NCI-H446 (cell line): ENCODE data around the gene IL22RA1.

Experiments
- DNase-seq, 2 experiments: peaks; one replicate each; lab custom pipeline; 2025; lab: John Stamatoyannopoulos, UW

Gene IL22RA1

DNA sequence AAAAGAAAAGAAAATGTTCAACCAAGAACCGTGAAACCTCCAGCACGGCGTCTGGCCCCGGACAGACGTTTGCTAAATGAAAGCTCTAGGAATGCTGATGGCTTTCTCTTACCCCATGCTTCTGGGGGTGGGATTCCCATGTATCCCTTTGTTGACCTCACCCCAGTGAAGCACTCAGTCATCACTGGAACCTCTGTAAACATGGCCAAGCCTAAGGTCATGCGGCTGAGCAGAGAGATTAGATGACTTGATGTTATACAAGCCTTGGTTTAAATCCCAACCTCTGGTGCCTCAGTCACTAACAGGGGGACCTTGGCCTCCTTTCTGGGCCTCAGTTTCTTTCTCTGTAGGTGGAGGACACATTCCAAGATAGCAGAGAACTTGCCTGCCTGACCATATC, 28.2 kb downstream of the IL22RA1 start:
- DNase-seq = no peak

DNA sequence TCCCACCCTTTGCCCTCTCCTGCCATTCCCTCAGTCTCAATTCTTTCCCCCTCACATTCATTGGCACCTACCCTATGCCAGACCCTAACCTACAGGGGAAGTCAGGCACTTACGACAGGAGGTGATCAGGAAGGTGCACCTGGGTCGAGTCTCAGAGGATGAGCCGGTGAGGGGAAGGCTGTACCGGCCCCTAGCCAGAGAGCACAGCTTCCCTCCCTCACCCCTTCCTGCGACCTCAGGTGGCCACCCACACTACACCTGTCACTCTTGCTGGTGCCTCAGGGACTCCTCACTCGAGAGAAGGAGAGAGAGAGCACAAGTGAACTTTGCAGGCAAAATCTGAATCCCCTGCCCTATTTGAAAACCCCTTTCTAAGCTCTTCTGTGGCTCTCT, 29.3 kb downstream of the IL22RA1 start:
- no peak for DNase-seq

DNA sequence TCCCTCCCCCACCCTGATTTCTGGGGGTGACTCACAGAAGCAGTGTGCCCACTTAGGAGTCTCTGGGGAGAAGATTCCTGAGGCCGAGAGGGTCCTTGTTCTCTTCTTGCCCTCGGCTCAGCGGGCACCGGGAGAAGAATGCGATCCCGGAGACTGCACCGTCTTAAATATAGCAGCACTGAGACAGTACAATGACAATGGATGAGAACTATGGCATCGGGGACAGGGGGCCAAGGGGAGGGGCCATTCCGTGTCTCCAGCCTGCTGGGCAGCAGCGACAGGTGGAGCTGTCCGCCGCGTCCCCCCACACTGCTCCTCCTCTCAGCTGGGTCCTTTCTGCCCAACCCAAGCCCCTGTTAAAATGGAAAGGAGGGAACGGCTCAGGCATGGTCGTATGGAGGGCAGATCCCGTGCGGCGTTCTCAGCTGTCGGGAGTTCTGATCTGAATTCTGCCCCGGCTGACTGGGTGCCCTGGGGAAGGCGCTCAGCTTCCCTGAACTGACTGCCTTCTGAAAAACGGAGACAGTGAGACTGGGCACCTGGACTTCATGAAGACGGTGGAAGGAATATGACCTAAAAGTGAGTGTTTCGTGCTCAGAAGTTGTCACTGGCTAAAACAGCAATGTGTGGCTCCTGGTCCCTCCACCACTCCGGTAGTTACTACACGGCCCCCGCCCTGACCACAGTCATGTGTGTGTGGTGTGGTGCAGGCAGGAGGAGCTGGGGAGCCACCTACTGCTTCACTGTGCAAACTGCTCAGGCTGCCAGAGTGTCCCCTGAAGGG, 30.8 kb downstream of the IL22RA1 start, which contains the start of gene MYOM3:
TSS of gene MYOM3 (minus strand) at position 140 of the 784 bp plus-strand sequence. CDS start 3,499 bp downstream, outside the sequence.
- no peak for DNase-seq

DNA sequence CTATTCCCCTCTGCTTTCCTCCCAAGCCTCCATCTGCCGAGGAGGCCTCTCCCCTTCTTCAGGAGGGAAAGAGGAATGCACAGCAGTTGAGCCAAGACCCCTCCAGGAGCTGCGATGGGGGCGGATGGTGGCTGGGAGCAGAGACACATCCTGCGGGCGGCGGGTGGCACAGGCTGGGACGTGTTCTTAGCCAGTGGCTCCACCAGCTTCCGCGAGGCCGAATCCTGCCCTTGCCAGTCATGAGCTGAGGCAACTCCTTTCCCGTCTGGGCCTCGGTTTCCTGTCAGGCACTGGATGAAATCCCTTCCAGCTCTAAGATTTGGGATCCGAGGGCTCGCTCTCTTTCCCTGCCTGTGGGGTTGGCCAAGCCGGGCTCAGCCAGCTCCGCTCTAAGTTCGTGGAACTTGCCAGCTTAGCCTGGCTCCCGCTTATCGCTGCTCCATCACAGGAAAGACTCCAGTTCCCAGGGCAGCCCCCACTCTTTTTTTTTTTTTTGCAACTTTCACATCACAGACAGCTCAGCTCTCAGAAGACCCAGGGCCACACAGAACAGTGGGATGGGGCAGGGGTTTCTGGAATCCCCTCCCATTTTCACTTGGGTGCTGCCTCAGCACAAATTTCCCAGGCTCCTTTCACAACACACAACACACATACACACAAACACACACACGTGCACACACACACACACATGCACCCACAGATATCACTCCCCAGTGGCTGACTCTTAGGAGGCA, 31.5 kb downstream of the IL22RA1 start:
- DNase-seq = no peak

DNA sequence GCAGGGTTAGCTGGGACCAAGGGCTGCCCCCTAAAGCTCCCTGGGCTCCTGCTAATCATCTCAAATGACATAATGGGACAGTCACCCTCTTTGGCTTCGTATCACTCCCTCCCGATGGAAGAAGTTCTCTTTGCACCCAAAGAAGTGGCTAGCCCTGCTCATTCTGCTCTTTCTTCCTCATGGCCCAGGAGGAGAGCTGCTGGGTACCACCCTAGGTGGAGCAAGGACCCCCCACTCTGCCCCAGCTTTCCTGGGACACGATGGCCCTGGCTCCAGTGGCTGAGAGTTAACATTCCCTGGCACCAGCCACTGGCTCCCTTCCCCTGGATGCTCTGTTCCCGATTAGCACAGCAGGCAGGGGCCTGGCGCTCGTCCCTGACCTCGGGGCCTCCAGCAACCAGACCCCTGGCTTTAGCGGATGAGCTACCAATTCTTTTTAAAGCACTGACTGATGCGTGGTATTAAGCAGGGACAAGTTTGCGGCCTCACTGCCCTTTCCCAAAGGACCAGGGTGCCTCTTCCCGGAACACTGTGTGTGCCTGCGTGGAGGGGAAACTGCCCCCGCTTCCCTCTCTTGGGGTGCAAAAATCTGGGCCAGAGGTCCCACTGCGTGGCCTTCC, 32.2 kb downstream of the IL22RA1 start:
- no peak for DNase-seq

DNA sequence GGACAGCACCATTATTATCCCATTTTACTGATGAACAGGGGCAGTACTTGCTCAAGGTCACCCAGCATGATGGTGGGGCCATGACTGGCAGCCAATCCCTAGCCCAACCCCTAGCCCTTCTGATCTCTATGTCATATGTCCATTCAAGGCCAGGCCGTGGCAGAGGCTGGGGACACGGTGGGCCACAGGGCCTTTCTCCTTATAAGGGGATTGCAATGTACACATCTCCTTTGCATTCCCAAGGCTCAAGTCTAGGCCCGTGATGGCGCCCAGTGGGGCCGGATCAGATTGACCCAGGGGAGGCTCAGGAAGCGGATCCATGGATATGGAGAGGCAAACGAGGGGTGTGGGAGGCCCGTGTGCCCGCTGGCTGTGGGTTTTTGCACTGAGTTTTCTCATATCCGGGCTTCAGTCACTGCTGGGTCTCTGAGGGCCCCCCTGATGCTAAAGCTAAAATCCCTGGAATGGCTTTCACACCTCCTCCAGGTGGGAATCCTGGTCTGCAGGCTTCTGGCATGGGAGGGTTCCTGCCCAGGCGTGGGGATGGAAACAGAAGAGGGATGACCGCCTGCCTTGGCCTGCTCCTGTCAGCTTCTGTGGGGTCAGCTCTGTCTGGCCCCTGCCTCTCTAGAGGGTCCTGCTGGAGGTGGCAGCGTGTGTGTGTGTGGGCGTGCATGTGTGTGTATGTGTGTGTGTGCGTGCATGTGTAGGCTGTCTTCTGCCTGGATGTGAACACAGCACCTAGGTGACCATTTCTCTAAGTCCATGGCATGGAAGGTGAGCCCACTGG, 33.1 kb downstream of the IL22RA1 start:
- DNase-seq = no peak

DNA sequence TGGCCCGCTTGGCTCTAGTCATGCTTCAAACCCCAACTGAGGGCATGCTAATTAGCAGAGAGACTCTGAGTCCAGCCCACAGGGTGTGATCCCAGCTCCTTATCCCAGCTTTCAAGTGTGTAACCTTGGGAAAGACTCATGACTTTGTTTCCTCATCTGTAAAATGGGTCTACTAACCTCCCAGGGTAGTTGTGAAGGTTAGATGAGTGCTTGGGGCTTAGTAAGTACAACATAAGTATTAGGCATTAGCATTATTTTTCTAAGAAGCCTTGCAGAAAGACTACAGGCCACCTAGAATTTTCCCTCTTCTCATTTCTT, 33.8 kb downstream of the IL22RA1 start:
- DNase-seq = no peak

DNA sequence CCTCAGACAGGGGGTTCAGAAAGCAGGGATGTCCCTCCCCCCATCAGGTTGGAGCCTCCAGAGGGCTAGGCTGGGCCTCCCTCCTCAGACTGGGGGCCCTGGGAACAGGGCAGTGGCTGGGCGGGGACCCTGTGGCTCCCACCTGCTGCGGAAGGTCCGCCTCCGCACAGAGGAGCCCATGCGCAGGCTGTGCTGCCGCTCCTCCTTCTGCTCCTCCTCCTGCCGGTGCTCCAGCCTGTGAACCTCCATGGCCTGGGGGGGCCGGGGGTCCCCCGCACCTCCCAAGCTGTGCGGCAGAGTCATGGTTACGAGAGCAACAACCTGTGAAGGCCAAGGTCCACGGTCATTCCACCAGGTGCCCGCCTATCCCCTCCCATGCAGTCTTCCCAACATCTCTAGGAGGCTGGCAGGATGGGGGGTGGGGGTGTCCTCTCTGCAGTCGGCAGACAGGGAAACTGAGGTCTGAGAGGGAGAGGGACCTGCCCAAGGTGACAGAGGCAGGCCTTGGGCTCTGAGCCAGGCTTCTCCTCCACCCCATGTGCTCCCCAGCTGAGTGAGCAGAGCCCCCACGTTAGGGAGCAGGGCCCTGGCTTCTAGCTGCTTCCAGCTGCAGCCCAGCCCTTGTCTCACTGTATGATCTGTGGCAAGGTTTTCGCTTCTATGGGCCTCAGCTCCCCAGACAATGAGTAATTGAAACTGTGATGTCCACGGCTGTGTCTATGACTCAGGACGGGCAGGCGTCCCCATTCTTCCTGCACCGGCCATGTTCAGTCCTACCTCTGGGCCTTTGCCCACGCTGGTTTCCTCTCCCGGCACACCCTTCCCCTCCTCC, 34.4 kb downstream of the IL22RA1 start:
- no peak for DNase-seq

DNA sequence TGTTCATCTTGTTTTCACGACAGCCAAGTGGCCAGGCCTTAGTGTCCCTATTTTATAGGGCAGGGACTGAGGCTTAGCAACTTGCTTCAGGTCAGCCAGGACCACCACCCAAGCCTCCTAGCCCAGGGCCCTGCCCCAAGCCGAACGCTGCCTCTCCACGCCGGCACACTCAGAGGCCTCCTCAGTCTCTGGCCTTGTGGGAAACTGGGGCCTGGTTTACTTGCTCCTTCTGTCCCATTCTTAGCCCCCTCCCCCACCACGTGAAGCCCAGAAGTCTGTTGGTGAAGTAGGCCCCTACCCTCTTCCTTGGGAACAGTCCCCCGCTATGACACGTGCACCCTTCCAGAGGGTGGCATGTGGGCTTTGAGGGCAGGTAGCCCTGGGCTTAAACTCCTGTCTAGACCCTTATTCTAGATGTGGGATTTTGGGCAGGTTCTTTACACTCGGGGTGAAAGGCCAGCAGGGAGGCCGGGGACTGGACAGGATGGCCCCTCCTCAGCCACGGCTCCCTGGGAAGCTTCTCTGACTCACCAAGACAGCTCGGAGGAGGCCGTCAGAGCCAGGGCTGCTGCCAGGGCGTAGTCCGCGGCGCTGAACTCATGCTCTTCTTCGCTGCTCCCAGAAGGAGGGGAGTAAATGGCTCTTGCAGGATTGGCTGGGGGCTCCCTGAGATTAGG, 35.3 kb downstream of the IL22RA1 start:
- no peak for DNase-seq

DNA sequence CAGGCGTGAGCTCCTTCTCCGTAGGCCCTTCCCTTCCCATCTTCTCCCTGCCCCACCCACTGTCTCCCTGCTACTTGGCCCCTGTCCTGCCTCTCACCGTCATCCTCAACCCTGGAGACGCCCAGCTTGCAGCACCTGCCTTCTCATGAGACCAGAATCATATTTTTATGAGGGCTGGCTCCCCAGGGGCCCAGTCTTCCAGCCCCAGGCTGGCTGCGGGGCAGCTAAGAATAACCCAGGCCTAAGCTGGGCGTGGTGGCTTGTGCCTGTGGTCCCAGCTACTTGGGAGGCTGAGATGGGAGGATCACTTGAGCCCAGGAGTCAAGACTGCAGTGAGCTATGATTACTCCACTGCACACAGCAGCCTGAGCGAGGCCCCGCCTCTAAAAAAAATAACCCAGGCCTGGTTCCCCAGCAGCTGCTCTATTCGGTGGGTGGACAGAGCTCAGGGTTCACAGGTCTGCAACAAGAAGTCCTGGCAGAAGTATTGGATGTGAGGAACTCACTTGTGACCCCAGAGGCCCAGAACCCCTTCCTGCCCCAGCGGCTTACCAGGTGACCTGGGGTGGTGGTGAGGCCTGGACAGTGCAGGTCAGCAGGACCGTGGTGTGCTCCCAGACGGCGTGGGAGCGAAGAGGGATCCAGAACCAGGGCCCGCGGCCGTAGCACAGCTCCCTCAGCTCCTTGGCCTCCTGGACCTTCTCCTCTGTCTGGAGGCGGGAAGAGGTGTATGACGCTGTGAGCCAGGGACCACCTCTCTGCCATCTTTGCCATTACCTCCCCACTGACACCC, 37.4 kb downstream of the IL22RA1 start:
- DNase-seq = no peak

DNA sequence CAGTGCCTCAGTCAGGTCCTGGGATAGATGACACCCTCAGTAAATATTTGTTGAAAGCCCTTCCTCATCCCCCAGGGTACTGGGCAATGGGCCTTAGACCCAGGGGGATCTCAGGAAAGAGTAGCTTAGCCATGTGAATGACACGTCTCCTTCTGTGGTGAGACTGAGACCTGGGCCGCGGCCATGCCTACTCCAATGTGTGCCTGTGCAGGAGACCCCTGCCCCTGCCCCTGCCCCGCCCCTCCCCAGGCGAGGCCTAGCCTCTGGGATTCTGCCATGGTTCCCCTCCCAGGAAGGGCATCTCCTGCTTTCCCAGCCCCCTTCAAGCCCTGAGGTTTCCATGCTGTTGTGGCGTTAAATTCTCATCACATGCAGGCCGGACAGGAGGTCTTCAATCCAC, 38.1 kb downstream of the IL22RA1 start:
- no peak for DNase-seq

DNA sequence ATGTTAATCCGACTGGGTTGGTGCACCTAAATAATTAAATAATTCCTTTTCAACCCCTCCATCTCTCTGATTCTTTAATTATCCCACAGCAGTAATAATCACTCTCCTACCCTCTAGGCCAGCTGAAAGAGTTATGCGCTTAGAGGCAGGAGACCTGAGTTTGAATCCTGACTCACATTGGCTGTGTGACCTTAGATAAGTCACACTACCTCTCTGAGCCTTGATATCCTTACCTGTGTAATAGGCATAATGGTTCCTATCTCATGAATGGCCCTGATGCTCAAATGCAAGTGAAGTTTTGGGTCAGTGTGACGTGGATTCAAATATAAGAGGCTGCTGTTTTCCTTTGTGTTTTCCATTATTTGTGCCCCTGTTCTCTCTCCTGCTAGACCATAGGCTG, 39.1 kb downstream of the IL22RA1 start:
- DNase-seq = no peak

DNA sequence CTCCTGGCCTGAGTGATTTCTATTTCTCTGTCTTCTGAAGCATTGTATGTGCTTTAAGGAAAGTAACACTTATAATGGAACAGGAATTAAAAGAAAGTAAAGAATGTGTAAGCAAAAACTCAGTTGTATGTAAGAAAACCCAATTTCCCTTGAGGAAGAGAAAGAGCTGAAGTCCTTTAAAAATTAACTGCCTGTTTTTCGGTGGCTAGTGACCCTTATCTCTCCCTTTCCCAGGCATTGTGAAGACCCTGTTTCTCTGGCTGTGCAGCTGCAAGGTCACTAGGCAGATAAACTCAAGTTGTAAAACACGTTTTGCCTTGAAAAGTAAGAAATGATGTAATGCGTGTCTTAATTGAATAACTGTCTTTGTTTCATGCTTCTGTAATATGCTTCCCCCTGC, 39.5 kb downstream of the IL22RA1 start:
- DNase-seq = no peak

DNA sequence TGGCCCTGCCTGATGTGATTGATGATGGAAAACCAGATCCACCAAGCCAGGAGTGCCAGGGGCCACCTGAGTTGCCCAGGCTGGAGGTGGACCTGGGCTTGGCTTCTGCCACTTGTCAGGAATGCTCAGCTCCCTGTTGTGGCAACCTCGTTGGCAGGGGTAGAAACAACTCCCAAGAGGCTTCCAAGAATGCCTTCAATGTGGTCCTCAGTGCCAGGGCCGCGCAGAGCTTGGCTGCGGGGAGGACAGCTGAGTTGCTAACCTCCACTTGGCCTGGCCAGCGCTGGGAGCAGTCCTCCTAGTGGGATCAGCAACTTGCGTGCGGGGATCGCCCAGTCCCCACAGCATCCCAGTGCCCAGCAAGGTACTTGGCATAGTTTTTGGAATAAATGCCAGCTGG, 40.0 kb downstream of the IL22RA1 start:
- DNase-seq = no peak

DNA sequence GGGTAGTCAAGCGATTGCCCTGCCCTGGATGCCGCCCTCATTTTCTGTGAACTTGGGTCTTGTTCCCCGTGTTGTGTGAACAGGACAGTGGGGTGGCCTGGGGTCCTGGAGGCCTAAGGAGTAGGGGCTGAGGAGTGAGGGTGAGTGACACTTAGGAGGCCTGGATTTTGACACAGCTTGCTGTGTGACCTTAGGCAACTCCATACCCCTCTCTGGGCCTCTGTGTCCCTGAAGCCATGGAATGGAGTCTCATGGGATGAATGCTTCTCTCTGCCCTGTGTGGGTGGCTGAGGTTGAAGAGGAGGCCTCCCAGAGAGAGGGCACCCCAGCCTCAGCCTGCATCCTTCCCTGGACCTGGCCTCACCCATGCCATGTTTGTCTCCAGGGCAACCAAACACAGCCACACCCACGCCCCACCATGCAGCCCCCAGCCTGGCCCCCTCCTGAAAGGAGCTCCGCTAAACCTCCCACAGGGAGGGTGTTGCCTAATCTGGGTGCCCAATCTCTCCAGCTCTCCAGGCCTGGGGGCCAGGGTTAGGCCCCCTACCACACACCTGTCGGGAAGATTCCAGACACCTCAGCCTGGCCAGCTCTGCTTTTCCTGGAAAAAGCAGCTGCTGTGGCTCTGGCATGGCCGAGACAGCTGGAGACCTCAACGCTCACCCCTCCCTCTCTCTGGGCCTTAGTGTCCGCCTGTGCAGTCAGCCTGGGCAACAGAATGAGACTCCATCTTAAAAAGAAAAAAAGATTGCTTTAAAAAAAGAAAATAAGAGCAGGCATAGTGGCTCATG, 40.9 kb downstream of the IL22RA1 start:
- no peak for DNase-seq

DNA sequence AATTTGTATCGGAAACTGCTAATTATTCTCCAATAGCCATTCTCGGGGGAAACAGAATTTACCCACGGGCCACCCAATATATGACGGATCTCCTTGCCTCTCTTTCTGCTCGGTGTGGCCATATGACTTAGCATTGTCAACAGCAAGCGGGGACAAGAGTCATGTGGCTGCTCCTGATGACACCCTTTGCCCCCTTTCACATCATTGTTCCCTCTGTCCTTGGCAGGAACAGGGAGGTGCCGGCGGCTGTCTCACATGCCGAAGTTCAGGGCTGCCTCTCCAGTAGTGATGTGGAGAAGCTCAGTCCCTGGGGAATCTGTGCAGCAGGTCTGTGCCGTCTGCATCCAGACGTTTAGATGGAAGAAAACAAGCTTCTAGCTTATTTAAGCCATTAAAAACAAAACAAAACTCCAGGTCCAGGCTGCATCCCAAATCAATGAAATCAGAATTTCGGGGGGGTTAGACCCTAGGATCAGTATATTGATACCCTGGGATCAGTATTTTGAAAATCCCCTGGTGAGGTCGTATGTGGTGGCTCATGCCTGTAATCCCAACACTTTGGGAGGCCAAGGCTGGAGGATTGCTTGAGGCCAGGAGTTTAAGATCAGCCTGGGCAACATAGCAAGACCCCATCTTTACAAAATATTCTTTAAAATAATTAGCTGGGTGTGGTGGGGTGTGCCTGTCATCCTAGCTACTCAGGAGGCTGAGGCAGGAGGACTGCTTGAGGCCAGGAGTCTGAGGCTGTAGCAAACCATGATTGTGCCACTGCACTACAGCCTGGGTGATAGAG, 41.8 kb downstream of the IL22RA1 start:
- no peak for DNase-seq

DNA sequence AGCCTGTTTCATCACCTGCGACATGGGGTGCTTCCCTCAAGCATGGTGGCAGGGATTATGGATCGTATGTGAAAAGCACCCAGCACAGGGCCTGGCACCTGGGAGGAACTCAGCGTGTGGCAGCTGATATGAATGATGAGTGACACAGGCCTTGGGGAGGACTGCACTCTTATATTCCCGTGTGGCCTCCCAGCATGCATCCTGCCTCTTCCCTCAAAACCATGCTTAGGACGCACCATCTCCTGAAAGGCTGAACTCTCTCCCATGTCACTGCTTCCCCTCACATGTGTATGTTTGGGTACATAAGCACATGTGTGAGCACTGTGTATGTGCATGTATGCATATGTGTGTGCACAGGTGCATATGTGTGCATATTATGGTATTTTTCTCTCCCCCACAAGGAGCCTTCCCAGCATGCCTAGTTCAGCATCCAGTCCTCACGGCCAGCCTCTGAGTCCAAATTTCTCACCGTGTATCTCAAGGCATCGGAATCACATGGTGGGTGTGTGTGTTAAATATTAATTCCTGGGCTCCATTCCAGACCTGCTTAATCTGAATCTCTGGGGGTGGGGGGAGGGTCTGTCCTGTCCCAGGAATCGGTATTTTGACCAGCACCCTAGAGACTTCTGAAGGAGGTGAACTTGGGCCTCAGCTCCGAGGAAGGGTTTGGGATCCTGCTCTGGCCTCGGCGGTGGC, 43.8 kb downstream of the IL22RA1 start:
- DNase-seq = no peak

DNA sequence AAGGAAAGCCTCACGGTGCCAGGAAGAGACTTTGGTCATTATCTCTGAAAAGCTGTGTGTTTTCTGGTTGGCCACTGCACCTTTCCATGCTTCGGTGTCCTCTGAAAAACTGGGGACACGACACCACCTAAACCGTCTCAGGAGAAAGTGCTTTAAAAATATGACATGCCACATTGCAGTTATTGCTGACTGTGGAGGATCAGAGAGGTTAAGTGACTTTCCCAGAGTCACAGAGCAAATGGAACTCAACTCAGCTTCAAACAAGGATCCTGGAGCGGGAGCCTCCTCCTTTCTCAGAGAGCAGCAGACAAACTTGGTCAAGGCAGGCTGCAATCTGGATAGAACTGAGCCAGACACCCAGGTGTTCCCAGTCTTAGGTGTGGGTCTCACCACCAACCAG, 44.8 kb downstream of the IL22RA1 start:
- DNase-seq = no peak
